ENCODE results near the gene PAPPA2. TPM values are rescaled to one million over a fixed set of nuclear protein-coding genes. Genes with fewer than 3 reads are reported as not detected.

PAPPA2 gene
- total RNA-seq, 1 donor, result 7.0 TPM

DNA sequence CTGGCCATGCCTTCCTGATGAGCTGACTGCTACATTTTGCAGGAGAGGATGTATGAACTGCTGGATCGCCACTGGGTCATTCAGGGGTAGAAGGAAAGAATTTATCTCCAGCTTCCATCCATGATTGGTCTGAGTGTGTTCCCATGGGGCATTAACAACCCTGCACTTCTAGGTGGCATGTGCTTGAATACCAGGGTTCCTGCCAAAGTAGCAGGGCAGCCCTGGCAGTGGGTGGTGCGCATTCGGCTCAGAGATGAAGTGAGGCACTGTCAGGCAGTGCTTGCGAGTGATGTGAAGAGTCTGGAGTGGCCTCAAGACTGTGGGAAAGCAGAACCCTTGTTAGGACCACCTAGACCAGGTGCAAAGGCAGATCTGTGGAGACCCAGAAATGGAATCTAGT is 406.6 kb downstream of the PAPPA2 start:
- TF ChIP-seq, protein P1, sequence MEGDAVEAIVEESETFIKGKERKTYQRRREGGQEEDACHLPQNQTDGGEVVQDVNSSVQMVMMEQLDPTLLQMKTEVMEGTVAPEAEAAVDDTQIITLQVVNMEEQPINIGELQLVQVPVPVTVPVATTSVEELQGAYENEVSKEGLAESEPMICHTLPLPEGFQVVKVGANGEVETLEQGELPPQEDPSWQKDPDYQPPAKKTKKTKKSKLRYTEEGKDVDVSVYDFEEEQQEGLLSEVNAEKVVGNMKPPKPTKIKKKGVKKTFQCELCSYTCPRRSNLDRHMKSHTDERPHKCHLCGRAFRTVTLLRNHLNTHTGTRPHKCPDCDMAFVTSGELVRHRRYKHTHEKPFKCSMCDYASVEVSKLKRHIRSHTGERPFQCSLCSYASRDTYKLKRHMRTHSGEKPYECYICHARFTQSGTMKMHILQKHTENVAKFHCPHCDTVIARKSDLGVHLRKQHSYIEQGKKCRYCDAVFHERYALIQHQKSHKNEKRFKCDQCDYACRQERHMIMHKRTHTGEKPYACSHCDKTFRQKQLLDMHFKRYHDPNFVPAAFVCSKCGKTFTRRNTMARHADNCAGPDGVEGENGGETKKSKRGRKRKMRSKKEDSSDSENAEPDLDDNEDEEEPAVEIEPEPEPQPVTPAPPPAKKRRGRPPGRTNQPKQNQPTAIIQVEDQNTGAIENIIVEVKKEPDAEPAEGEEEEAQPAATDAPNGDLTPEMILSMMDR (IDR thresholded peaks at IDR 0.05; ENCODE audit: insufficient read depth, low read length), result no peak
- no peak overlapping the region for H3K4me3 ChIP-seq (ENCODE audit: low read depth, low read length)
- no peak for DNase-seq (ENCODE audit: low read depth)

DNA sequence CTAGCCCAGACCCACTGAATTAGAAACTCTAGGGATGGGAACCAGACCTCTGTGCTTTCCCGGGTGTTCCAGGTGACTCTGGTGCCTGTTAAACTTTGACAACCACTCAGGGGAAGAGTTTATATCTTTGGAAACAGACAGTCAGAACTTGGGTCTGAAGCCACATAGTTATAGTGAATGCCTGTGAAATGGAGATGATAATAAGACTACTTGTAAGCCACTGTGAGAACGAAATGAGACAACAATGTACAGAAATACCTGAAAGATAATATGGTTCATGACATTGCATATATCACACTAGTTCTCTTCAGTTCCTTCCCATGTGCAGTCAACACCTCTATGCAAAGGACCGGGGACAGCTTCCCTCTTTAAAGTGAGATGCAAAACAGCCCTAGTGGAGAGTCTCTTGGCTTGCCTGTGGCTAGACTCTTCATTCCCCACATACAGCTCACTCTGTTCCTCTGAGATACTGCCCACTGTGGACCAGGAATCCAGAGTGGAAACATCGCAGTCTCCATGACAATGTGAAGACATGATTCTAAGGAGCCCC is 414.1 kb downstream of the PAPPA2 start:
- no peak for DNase-seq (ENCODE audit: low read depth)
- TF ChIP-seq, protein P1 (IDR thresholded peaks at IDR 0.05; ENCODE audit: insufficient read depth, low read length), result no peak
- no peak overlapping the region for H3K4me3 ChIP-seq (ENCODE audit: low read depth, low read length)

DNA sequence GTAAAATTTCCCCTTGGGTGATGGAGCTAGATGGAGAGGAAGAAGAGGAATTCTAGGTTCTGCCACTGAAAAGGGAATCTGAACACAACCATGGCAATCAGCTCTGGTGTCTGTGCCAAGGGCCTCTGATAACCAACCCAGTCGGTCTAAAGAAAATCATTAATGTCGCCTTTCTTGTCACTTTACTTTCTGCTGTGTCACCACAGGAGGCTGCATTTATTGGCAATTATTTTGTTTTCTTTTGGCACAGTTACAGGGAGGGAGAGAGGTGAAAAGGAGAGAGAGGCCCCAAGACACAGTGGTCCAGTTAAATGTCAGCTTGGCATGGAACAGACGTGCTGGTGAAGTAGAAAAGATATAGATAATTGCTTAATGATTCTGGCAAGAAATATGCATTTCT is 414.6 kb downstream of the PAPPA2 start:
- no peak for DNase-seq (ENCODE audit: low read depth)
- TF ChIP-seq, protein P1 (IDR thresholded peaks at IDR 0.05; ENCODE audit: insufficient read depth, low read length), result no peak
- H3K4me3 ChIP-seq (ENCODE audit: low read depth, low read length), result no peak overlapping the region

DNA sequence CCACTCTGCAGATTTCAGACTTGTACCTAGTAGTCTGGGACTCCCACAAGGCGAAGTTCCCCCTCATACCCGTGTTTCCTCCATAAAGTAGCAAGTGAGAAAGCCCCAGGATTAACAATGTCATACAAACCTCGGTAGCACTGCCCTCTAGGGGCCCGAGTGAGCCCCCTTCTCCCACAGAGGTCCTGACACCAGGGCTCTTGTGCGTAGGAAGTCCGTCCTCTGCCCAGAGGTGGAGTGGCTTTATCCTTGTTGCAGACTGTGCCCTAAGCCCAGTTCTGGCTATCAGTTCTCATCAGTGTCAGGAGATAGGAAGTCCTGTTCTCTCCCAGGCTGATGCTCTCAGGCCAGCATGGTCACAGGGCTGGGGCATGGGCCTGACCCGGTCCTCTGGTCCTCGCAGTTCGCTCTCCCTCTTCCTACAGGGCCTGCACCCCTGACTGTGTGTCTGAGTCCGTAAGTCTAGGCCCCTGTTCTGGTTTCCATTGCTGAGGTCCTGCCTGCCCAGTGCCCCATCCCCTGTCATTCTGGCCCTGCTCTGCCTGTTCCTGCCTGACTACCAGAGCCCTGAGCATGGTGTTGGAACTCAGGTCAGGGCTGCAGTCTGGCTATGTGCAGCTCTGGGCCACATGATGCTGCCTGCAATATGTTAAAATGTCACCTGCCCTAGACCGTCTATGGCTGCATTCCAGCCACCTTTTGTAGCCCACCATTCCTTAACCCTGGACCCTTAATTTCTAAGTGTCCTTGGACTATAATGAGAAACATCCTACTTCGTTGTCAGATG is 416.0 kb downstream of the PAPPA2 start:
- H3K4me3 ChIP-seq (ENCODE audit: low read depth, low read length), result no peak overlapping the region
- no peak for DNase-seq (ENCODE audit: low read depth)
- TF ChIP-seq, protein P1 (IDR thresholded peaks at IDR 0.05; ENCODE audit: insufficient read depth, low read length), result no peak

DNA sequence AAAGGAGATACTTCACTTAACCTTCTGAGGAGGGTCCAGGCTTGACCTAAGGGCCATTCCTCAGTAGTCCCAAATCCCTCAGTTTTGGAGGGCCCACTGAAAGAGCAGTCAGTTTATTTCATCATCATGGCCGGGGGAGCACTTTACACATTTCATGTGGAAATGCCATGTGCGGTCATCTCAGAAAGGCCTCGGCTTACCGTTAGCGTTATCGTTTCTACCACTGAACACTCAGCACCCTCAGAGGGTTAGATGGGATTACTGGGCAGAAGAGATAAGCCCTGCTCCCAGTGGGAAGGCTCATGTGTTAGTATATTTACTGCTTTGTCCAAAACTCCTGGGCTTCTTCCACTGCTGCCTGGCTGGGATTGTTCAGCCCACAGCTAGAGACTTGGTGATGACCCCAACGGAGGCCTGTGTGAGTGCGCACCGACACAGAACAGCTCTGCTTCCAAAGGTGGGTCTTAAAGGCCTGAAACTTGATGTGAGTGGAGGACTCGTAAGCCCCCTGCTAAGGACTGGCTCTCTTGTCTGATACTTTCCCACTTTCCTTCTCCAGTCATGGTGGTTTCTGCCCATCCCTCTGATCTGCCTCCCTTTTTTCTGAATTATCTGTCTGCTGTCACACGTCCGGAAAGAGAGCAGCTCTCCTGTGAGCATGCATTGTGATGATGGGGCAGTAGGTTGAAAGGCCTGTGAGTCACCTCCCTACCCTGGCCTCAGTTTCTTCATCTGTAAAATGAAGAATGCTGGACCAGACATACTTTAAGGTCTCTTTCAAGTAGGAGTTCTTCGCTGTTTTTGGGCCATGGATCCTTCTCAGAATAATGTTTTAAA is 417.0 kb downstream of the PAPPA2 start:
- TF ChIP-seq, protein P1 (IDR thresholded peaks at IDR 0.05; ENCODE audit: insufficient read depth, low read length), result no peak
- no peak overlapping the region for H3K4me3 ChIP-seq (ENCODE audit: low read depth, low read length)
- no peak for DNase-seq (ENCODE audit: low read depth)

DNA sequence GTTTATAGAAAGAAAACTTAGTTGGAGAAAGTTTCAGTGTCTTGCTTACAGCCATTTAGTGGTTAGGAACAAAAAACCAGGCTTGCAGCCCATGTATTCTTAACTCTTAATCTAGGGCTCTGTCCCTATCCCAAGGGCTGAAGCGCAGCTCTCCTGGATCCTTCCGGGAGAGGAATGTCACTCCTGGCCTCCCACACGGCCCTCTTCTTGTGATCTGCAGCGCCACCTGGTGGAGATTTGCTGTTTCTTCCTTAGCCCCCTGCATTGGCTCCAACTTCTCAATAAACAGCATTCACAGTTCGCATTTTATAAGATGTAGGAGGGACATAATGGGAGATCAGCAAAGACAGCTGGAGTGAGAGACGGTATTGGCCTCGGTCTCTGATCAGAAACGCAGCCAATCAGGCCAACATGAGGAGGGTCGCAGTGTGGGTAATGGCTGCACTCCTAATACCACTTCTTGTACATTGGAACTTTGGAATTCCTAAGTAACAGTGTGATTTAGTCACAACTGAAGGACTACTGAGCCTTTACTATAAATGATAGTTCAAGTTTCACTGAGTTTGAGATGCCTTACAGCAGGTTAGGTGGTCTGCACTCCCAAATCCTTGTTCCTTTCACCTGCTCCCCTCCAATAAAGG is 418.1 kb downstream of the PAPPA2 start:
- no peak overlapping the region for H3K4me3 ChIP-seq (ENCODE audit: low read depth, low read length)
- TF ChIP-seq, protein P1 (IDR thresholded peaks at IDR 0.05; ENCODE audit: insufficient read depth, low read length), result peak; percentile 80
- DNase-seq (ENCODE audit: low read depth), result peak; percentile 77

All from fibroblast of the aortic adventitia (primary cell).